ENCODE measurements around the gene APBB1IP. TPM values are rescaled to one million over a fixed set of nuclear protein-coding genes. Genes with fewer than 3 reads are reported as not detected.
A peak's percentile ranks its signal among the peaks of the same experiment; 100 is the strongest.

The APBB1IP gene
- total RNA-seq, 2 experiments from 2014 or later = 66.3 to 68.0 TPM

GRCh38 chr10:26525586-26525985, 87.4 kb downstream of the APBB1IP start:
- no peaks in the 10 kb centered on the region for H3K27me3 Mint-ChIP-seq
- peaks cover 48% of the 10 kb centered on the region for H3K36me3 Mint-ChIP-seq
- no peaks in the 10 kb centered on the region for H3K9me3 Mint-ChIP-seq
- no peak for DNase-seq
- peak overlapping the region; percentile 84 for H3K27ac Mint-ChIP-seq
- no peak overlapping the region for H3K4me3 Mint-ChIP-seq
- peaks cover 33% of the 10 kb centered on the region for H3K4me1 Mint-ChIP-seq

- H3K9me3 Mint-ChIP-seq = no peaks in the 10 kb centered on the region
- no peaks in the 10 kb centered on the region for H3K27me3 Mint-ChIP-seq
- DNase-seq = no peak
- peaks cover 33% of the 10 kb centered on the region for H3K4me1 Mint-ChIP-seq
- H3K36me3 Mint-ChIP-seq = peaks cover 41% of the 10 kb centered on the region
- peak overlapping the region; percentile 54 for H3K27ac Mint-ChIP-seq
- no peak overlapping the region for H3K4me3 Mint-ChIP-seq
Measured at GRCh38 chr10:26527018-26527417, 88.9 kb downstream of the APBB1IP start.

- H3K27me3 Mint-ChIP-seq = no peaks in the 10 kb centered on the region
- DNase-seq = no peak
- no peak overlapping the region for H3K4me3 Mint-ChIP-seq
- H3K9me3 Mint-ChIP-seq = no peaks in the 10 kb centered on the region
- H3K4me1 Mint-ChIP-seq = peaks cover 32% of the 10 kb centered on the region
- no peak overlapping the region for H3K27ac Mint-ChIP-seq
- peaks cover 38% of the 10 kb centered on the region for H3K36me3 Mint-ChIP-seq
Measured at GRCh38 chr10:26528048-26528447, 89.9 kb downstream of the APBB1IP start.

- Mint-ChIP-seq H3K27me3 (no peaks in the 10 kb centered on the region), H3K36me3 (peaks cover 36% of the 10 kb centered on the region), H3K4me3 (no peak overlapping the region), H3K27ac (no peak overlapping the region), H3K9me3 (no peaks in the 10 kb centered on the region), H3K4me1 (peaks cover 27% of the 10 kb centered on the region)
- no peak for DNase-seq
Measured at GRCh38 chr10:26528715-26529393, 90.7 kb downstream of the APBB1IP start.

GRCh38 chr10:26534384-26534783, 96.2 kb downstream of the APBB1IP start:
- Mint-ChIP-seq H3K4me1 (peaks cover 3% of the 10 kb centered on the region), H3K9me3 (no peaks in the 10 kb centered on the region), H3K27me3 (no peaks in the 10 kb centered on the region), H3K27ac (no peak overlapping the region), H3K4me3 (no peak overlapping the region), H3K36me3 (peaks cover 23% of the 10 kb centered on the region)
- no peak for DNase-seq

- peak; percentile 36 for DNase-seq
- H3K9me3 Mint-ChIP-seq = no peaks in the 10 kb centered on the region
- H3K36me3 Mint-ChIP-seq = peaks cover 37% of the 10 kb centered on the region
- no peak overlapping the region for H3K4me3 Mint-ChIP-seq
- peaks cover 31% of the 10 kb centered on the region for H3K4me1 Mint-ChIP-seq
- H3K27me3 Mint-ChIP-seq = no peaks in the 10 kb centered on the region
- H3K27ac Mint-ChIP-seq = peak overlapping the region; percentile 58
Measured at GRCh38 chr10:26540601-26541000, 102.5 kb downstream of the APBB1IP start.

GRCh38 chr10:26543567-26544306, 105.6 kb downstream of the APBB1IP start:
- DNase-seq = peak; percentile 10
- peak overlapping the region; percentile 80 for H3K27ac Mint-ChIP-seq
- peaks cover 32% of the 10 kb centered on the region for H3K4me1 Mint-ChIP-seq
- no peaks in the 10 kb centered on the region for H3K27me3 Mint-ChIP-seq
- no peak overlapping the region for H3K4me3 Mint-ChIP-seq
- H3K36me3 Mint-ChIP-seq = peaks cover 55% of the 10 kb centered on the region
- H3K9me3 Mint-ChIP-seq = peaks cover 7% of the 10 kb centered on the region

GRCh38 chr10:26544932-26545331, 106.8 kb downstream of the APBB1IP start:
- Mint-ChIP-seq H3K4me1 (peaks cover 35% of the 10 kb centered on the region), H3K36me3 (peaks cover 63% of the 10 kb centered on the region), H3K9me3 (peaks cover 17% of the 10 kb centered on the region), H3K4me3 (no peak overlapping the region), H3K27ac (peak overlapping the region; percentile 19), H3K27me3 (no peaks in the 10 kb centered on the region)
- DNase-seq = no peak

GRCh38 chr10:26550774-26551526, 112.8 kb downstream of the APBB1IP start:
- Mint-ChIP-seq H3K9me3 (peaks cover 24% of the 10 kb centered on the region), H3K27me3 (no peaks in the 10 kb centered on the region), H3K4me3 (no peak overlapping the region), H3K27ac (peak overlapping the region; percentile 17), H3K36me3 (peaks cover 77% of the 10 kb centered on the region), H3K4me1 (peaks cover 8% of the 10 kb centered on the region)
- DNase-seq = no peak

GRCh38 chr10:26554246-26554645, 116.1 kb downstream of the APBB1IP start:
- no peak for DNase-seq
- H3K27ac Mint-ChIP-seq = peak overlapping the region; percentile 44
- peaks cover 13% of the 10 kb centered on the region for H3K9me3 Mint-ChIP-seq
- H3K4me3 Mint-ChIP-seq = no peak overlapping the region
- peaks cover 50% of the 10 kb centered on the region for H3K36me3 Mint-ChIP-seq
- H3K27me3 Mint-ChIP-seq = no peaks in the 10 kb centered on the region
- H3K4me1 Mint-ChIP-seq = peaks cover 4% of the 10 kb centered on the region

- Mint-ChIP-seq H3K4me1 (peaks cover 2% of the 10 kb centered on the region), H3K27ac (peak overlapping the region; percentile 21), H3K4me3 (no peak overlapping the region), H3K36me3 (peaks cover 34% of the 10 kb centered on the region), H3K9me3 (no peaks in the 10 kb centered on the region), H3K27me3 (no peaks in the 10 kb centered on the region)
- no peak for DNase-seq
Measured at GRCh38 chr10:26555719-26556368, 117.7 kb downstream of the APBB1IP start.

GRCh38 chr10:26556748-26557640, 118.9 kb downstream of the APBB1IP start:
- H3K9me3 Mint-ChIP-seq = no peaks in the 10 kb centered on the region
- H3K27me3 Mint-ChIP-seq = no peaks in the 10 kb centered on the region
- H3K4me3 Mint-ChIP-seq = no peak overlapping the region
- H3K27ac Mint-ChIP-seq = peak overlapping the region; percentile 23
- DNase-seq = peak; percentile 19
- peaks cover 2% of the 10 kb centered on the region for H3K4me1 Mint-ChIP-seq
- H3K36me3 Mint-ChIP-seq = peaks cover 26% of the 10 kb centered on the region

GRCh38 chr10:26557641-26558014, 119.5 kb downstream of the APBB1IP start:
- no peaks in the 10 kb centered on the region for H3K9me3 Mint-ChIP-seq
- peaks cover 28% of the 10 kb centered on the region for H3K36me3 Mint-ChIP-seq
- peak overlapping the region; percentile 23 for H3K27ac Mint-ChIP-seq
- no peak overlapping the region for H3K4me3 Mint-ChIP-seq
- peaks cover 2% of the 10 kb centered on the region for H3K4me1 Mint-ChIP-seq
- no peak for DNase-seq
- no peaks in the 10 kb centered on the region for H3K27me3 Mint-ChIP-seq

Data from activated naive CD8-positive, alpha-beta T cell treated with anti-CD3 and anti-CD28 coated beads for 36 hours (primary cell).